B cell (primary cell): ENCODE data around the gene MYOF. TPM values are rescaled to one million over a fixed set of nuclear protein-coding genes. Genes with fewer than 3 reads are reported as not detected.
A peak's percentile ranks its signal among the peaks of the same experiment; 100 is the strongest.

Experiments
- ATAC-seq: fragments of 200-7000 bp; cut with Tn5 transposase; one replicate; pipeline ENCODE4 v1.10.0; 2021; ENCODE audit warnings: low read depth, mild to moderate bottlenecking, moderate number of reproducible peaks, moderate library complexity
- CTCF ChIA-PET: fragments of 350-600 bp; sonication (Branson Sonifier 250); formaldehyde crosslinking; loops from one replicate; lab custom pipeline; 2021; ENCODE audit warnings: antibody characterized with exemption, inconsistent platforms; lab: Charles Lee
- POLR2A ChIA-PET: fragments of 350-600 bp; sonication (Branson Sonifier 250); formaldehyde crosslinking; loops from one replicate; lab custom pipeline; 2021; ENCODE audit warnings: antibody characterized with exemption; lab: Charles Lee
- DNase-seq: peaks from one replicate; pipeline ENCODE4 v3.0.0; 2013
- H2AFZ ChIP-seq: 2 replicates; pipeline ENCODE4 v1.6.1; 2012; ENCODE audit warnings: mild to moderate bottlenecking, low read depth, low read length; ENCODE audit not compliant: insufficient read depth, poor library complexity, severe bottlenecking
- H3K27ac ChIP-seq, 2 donors: 1 replicate in 1 of 2; 2 replicates in 1 of 2; pipeline ENCODE4 v1.5.1; 2012 to 2013; ENCODE audit warnings: low read length in 2 of 2, mild to moderate bottlenecking in 2 of 2, moderate library complexity in 1 of 2
- H3K27me3 ChIP-seq, 4 experiments: fragments of 200-600 bp in 1 of 4; sonication (generic) in 1 of 4; replicated peaks in 1 of 4; 1 replicate in 2 of 4; 2 replicates in 2 of 4; pipeline versions ENCODE4 v1.6.1 to v1.7.0; 2013 to 2016; ENCODE audit warnings: low read length in 3 of 4, mild to moderate bottlenecking in 2 of 4, mixed read lengths in 1 of 4, moderate library complexity in 1 of 4; ENCODE audit not compliant: insufficient read depth in 4 of 4, control insufficient read depth in 3 of 4; ENCODE audit errors: control extremely low read depth in 1 of 4
- H3K36me3 ChIP-seq, 2 experiments: replicated peaks in 1 of 2; 1 replicate in 1 of 2; 2 replicates in 1 of 2; pipeline versions ENCODE4 v1.6.1 to v1.7.1; 2013; ENCODE audit warnings: low read length in 1 of 2; ENCODE audit not compliant: insufficient read depth in 2 of 2, control insufficient read depth in 1 of 2; ENCODE audit errors: control extremely low read depth in 1 of 2, extremely low read depth in 1 of 2
- H3K4me1 ChIP-seq, 2 donors: fragments of 200-600 bp in 1 of 2; sonication (generic) in 1 of 2; 1 replicate in 1 of 2; 2 replicates in 1 of 2; pipeline versions ENCODE4 v1.5.1 to v1.6.1; 2013 to 2017; ENCODE audit warnings: low read length in 2 of 2; ENCODE audit not compliant: control insufficient read depth in 2 of 2, insufficient read depth in 2 of 2
- H3K4me2 ChIP-seq: replicated peaks from 2 replicates; pipeline ENCODE3; 2012; ENCODE audit warnings: mild to moderate bottlenecking, low read depth, low read length; ENCODE audit not compliant: poor library complexity, severe bottlenecking
- H3K4me3 ChIP-seq, 5 experiments: fragments of 200-600 bp in 1 of 5; sonication (generic) in 1 of 5; 1 replicate in 3 of 5; 2 replicates in 2 of 5; pipeline versions ENCODE4 v1.5.1 to v1.7.0; 2011 to 2016; ENCODE audit warnings: low read length in 4 of 5, mild to moderate bottlenecking in 4 of 5, low read depth in 2 of 5, control low read depth in 1 of 5, moderate library complexity in 1 of 5; ENCODE audit not compliant: insufficient read depth in 1 of 5; ENCODE audit errors: control extremely low read depth in 1 of 5, extremely low read depth in 1 of 5
- H3K79me2 ChIP-seq: fragments of 200-600 bp; sonication (generic); one replicate; pipeline ENCODE4 v1.6.0; 2016; ENCODE audit warnings: low read length; ENCODE audit not compliant: control insufficient read depth, insufficient read depth
- H3K9ac ChIP-seq: fragments of 200-600 bp; sonication (generic); 2 replicates; pipeline ENCODE4 v1.6.1; 2017; ENCODE audit warnings: mild to moderate bottlenecking, low read length, moderate library complexity
- H3K9me3 ChIP-seq, 3 donors: one replicate each; pipeline versions ENCODE4 v1.6.1 to v1.7.1; 2013; ENCODE audit warnings: low read length in 2 of 3; ENCODE audit not compliant: control insufficient read depth in 2 of 3, insufficient read depth in 1 of 3; ENCODE audit errors: control extremely low read depth in 1 of 3
- H4K20me1 ChIP-seq: 2 replicates; pipeline ENCODE4 v1.6.0; 2012; ENCODE audit warnings: mild to moderate bottlenecking, low read length; ENCODE audit not compliant: insufficient read depth, control insufficient read depth, poor library complexity, severe bottlenecking
- H3K27ac Mint-ChIP-seq: one replicate; pipeline ENCODE4 v1.8.0; 2021; ENCODE audit warnings: mixed read lengths
- H3K27me3 Mint-ChIP-seq: one replicate; pipeline ENCODE4 v1.8.0; 2021; ENCODE audit warnings: mixed read lengths
- H3K4me1 Mint-ChIP-seq: one replicate; pipeline ENCODE4 v1.8.0; 2021; ENCODE audit warnings: mixed read lengths
- H3K4me3 Mint-ChIP-seq: one replicate; pipeline ENCODE4 v1.8.0; 2021; ENCODE audit warnings: mixed read lengths
- H3K9me3 Mint-ChIP-seq: one replicate; pipeline ENCODE4 v1.8.0; 2022; ENCODE audit warnings: mixed read lengths; ENCODE audit not compliant: insufficient read depth
- CTCF ChIP-seq: fragments of 200-600 bp; IDR thresholded peaks from one replicate; pipeline ENCODE4 v1.8.0; 2022; ENCODE audit warnings: antibody characterized with exemption, mild to moderate bottlenecking
- EZH2 ChIP-seq: IDR thresholded peaks from 2 replicates; pipeline ENCODE4 v1.6.1; 2012; ENCODE audit warnings: borderline replicate concordance, low read depth, mild to moderate bottlenecking, moderate library complexity, low read length; ENCODE audit not compliant: insufficient read depth, poor library complexity, severe bottlenecking
- WGBS: methylation state at CpG from one replicate; pipeline ENCODE4 v1.1.5; 2013; ENCODE audit warnings: missing lambda C conversion rate; ENCODE audit not compliant: insufficient coverage; 5-methylcytosine and 5-hydroxymethylcytosine counted together
- intact Hi-C: fragments of 100-400 bp; cut with micrococcal nuclease; formaldehyde crosslinking; loops from one replicate; pipeline ENCODE4 v1.10.0; 2022
- polyA plus RNA-seq: library from polyadenylated mRNA; depleted of rRNA; stranded (reverse); fragments of >200 nt; gene quantifications from 2 replicates; pipeline ENCODE4 v1.2.3, GENCODE V29; 2012
- total RNA-seq, 2 donors: library from RNA; stranded (reverse); fragments of 120-200 nt in 1 of 2; gene quantifications; 1 replicate in 1 of 2; 2 replicates in 1 of 2; pipeline versions ENCODE4 v1.2.3 to v1.2.4, GENCODE V29; 2013 to 2022

The MYOF gene
- total and polyA plus RNA-seq, 2 donors (not counting 1 experiment from before 2014, with no cell fraction given) = 0.07 to 0.18 TPM

GRCh38 chr10:93390306-93391090 is 91.6 kb downstream of the MYOF start:
- H3K9me3 Mint-ChIP-seq = no peaks in the 10 kb centered on the region
- peaks cover 3% of the 10 kb centered on the region for H3K27me3 Mint-ChIP-seq
- no peak overlapping the region for H3K27ac Mint-ChIP-seq
- POLR2A ChIA-PET = no interaction called here
- no peak overlapping the region for H3K27ac ChIP-seq
- WGBS = no CpG with 5 or more reads among the region's 3 CpGs
- no peak for ATAC-seq
- no peaks in the 10 kb centered on the region for H3K36me3 ChIP-seq
- peaks cover 14 to 25% of the 10 kb centered on the region in 2 donors for H3K4me1 ChIP-seq
- H3K79me2 ChIP-seq = no peaks in the 10 kb centered on the region
- intact Hi-C loops = no loop called here
- H3K4me3 ChIP-seq = no peak overlapping the region
- H3K4me1 Mint-ChIP-seq = peaks cover 21% of the 10 kb centered on the region
- peak overlapping the region; percentile 34 for H3K4me2 ChIP-seq
- H3K4me3 Mint-ChIP-seq = no peak overlapping the region
- H3K27me3 ChIP-seq = no peaks in the 10 kb centered on the region
- H2AFZ ChIP-seq = peak overlapping the region; percentile 41
- DNase-seq = peak; percentile 10
- CTCF ChIA-PET = interaction anchor here (2.0 to 3.1 kb wide), 3 partner anchors 11 to 92 kb away, joined by 6 to 17 read pairs (median 7); partner anchors contain the start of gene MYOF
- no peaks in the 10 kb centered on the region for H3K9me3 ChIP-seq
- H4K20me1 ChIP-seq = no peaks in the 10 kb centered on the region
- TF ChIP-seq CTCF (no peak), EZH2 (no peak)
- H3K9ac ChIP-seq = no peak overlapping the region
